Measurements from ENCODE around the gene ZNF487. TPM values are rescaled to one million over a fixed set of nuclear protein-coding genes. Genes with fewer than 3 reads are reported as not detected.
A peak's percentile ranks its signal among the peaks of the same experiment; 100 is the strongest.
"Not testable (repeated sequence)": the region's sequence is repeated elsewhere in the genome, so short reads cannot be mapped to it uniquely, and the experiment has no call there.

Gene ZNF487
- total RNA-seq, 1 donor from 2014 or later: 1.6 TPM

GRCh38 chr10:43430926-43431663, 5.8 kb upstream of the ZNF487 start:
- no peak for DNase-seq
- Mint-ChIP-seq H3K27me3 (no peaks in the 10 kb centered on the region), H3K4me3 (no peak overlapping the region), H3K4me1 (peaks cover 8% of the 10 kb centered on the region), H3K9me3 (no peaks in the 10 kb centered on the region), H3K27ac (no peak overlapping the region), H3K36me3 (ENCODE audit: low read depth) (peaks cover 3% of the 10 kb centered on the region)
- intact Hi-C loops (cut with micrococcal nuclease): no loop called here

- no peaks in the 10 kb centered on the region for H3K9me3 Mint-ChIP-seq
- intact Hi-C loops (cut with micrococcal nuclease): no loop called here
- peaks cover 5% of the 10 kb centered on the region for H3K36me3 Mint-ChIP-seq (ENCODE audit: low read depth)
- no peaks in the 10 kb centered on the region for H3K27me3 Mint-ChIP-seq
- peak overlapping the region; percentile 95 for H3K4me3 Mint-ChIP-seq
- H3K27ac Mint-ChIP-seq: peak overlapping the region; percentile 99
- no peak for DNase-seq
- H3K4me1 Mint-ChIP-seq: peaks cover 13% of the 10 kb centered on the region
These were observed 395 bp downstream of the ZNF487 start for GRCh38 chr10:43437141-43437870.

DNA sequence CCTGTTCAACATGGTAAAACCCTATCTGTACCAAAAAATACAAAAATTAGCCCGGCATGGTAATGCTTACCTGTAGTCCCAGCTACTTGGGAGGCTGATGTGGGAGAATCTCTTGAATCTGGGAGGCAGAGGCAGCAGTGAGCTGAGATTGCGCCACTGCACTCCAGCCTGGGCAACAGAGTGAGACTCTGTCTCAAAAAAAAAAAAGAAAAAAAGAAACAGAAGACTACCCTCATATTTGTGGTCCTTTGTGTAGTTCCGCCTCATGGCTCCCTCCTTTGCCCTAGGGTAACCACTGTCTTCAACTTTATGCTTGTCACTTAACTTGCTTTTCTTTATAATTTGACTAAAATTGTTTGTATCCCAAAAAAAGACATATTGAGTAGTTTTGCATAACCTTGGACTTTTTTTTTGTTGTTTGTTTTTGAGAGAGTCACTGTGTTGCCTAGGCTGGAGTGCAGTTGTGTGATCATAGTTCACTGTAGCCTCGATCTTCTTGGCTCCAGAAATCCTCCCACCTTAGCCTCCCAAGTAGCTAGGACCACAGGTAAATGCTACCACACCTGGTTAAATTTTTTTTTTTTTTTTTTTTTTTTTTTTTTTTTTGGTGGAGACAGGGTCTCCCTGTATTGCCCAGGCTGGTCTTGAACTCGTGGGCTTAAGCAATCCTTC, 3.7 kb downstream of the ZNF487 start:
- H3K36me3 Mint-ChIP-seq (ENCODE audit: low read depth): peaks cover 9% of the 10 kb centered on the region
- DNase-seq: no peak
- H3K27me3 Mint-ChIP-seq: no peaks in the 10 kb centered on the region
- no peak overlapping the region for H3K4me3 Mint-ChIP-seq
- intact Hi-C loops (cut with micrococcal nuclease): no loop called here
- H3K9me3 Mint-ChIP-seq: peaks cover 7% of the 10 kb centered on the region
- no peak overlapping the region for H3K27ac Mint-ChIP-seq
- H3K4me1 Mint-ChIP-seq: peaks cover 19% of the 10 kb centered on the region

- Mint-ChIP-seq H3K27me3 (no peaks in the 10 kb centered on the region), H3K27ac (peak overlapping the region; percentile 45), H3K9me3 (peaks cover 10% of the 10 kb centered on the region), H3K36me3 (ENCODE audit: low read depth) (peaks cover 13% of the 10 kb centered on the region), H3K4me1 (peaks cover 10% of the 10 kb centered on the region), H3K4me3 (no peak overlapping the region)
- peak; percentile 79 for DNase-seq
- intact Hi-C loops (cut with micrococcal nuclease): no loop called here
These were observed 7.4 kb downstream of the ZNF487 start for GRCh38 chr10:43444323-43444722.

DNA sequence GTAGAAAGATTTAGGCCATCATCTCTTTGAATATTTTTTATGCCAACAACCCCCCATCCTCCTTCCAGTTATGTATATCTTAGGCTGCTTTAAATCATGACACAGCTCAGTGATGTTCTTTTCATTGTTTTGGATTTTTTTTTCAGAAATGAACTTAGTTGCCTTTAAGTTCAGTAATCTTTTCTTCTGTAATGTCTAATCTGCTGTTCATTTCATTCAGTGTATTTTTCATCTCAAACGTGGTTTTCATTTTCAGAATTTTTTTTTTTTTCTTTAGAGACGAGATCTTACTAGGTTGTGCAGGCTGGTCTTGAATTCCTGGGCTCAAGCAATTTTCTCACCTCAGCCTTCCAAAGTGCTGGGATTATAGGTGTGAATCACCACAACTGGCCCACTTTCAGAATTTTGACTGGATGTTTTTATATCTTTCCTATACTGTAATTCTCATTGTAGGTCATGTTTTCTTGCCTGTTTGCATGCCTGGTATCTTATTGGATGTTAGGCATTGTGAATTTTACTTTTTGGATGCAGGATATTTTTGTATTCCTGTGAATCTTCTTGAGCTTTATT, 8.1 kb downstream of the ZNF487 start:
- DNase-seq: no peak
- Mint-ChIP-seq H3K27ac (no peak overlapping the region), H3K36me3 (ENCODE audit: low read depth) (peaks cover 13% of the 10 kb centered on the region), H3K27me3 (no peaks in the 10 kb centered on the region), H3K4me1 (peaks cover 8% of the 10 kb centered on the region), H3K4me3 (no peak overlapping the region), H3K9me3 (peaks cover 10% of the 10 kb centered on the region)
- intact Hi-C loops (cut with micrococcal nuclease): no loop called here

GRCh38 chr10:43446219-43447017, 9.5 kb downstream of the ZNF487 start:
- H3K9me3 Mint-ChIP-seq: peaks cover 10% of the 10 kb centered on the region
- H3K4me3 Mint-ChIP-seq; H3K27me3 Mint-ChIP-seq; intact Hi-C loops (cut with micrococcal nuclease); DNase-seq; H3K4me1 Mint-ChIP-seq; H3K27ac Mint-ChIP-seq: not testable (repeated sequence)
- peaks cover 13% of the 10 kb centered on the region for H3K36me3 Mint-ChIP-seq (ENCODE audit: low read depth)

DNA sequence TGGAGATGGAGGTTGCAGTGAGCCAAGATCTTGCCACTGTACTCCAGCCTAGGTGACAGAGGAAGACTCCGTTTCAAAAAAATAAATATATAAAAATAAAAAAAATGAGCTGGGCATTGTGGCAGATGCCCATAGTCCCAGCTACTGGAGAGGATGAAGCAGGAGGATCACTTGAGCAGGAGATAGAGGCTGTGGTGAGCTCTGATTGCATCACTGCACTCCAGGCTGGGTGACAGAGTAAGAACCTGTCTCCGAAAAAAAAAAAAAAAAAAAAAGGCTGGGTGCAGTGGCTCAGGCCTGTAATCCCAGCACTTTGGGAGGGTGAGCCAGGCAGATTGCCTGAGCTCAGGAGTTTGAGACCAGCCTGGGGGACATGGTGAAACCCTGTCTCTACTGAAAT, 11.8 kb downstream of the ZNF487 start:
- intact Hi-C loops (cut with micrococcal nuclease): no loop called here

GRCh38 chr10:43452356-43452914, 15.5 kb downstream of the ZNF487 start:
- Mint-ChIP-seq H3K27ac (peak overlapping the region; percentile 85), H3K4me3 (peak overlapping the region; percentile 47), H3K36me3 (ENCODE audit: low read depth) (peaks cover 8% of the 10 kb centered on the region), H3K9me3 (peaks cover 2% of the 10 kb centered on the region), H3K27me3 (no peaks in the 10 kb centered on the region), H3K4me1 (peaks cover 37% of the 10 kb centered on the region)
- DNase-seq: peak; percentile 62
- intact Hi-C loops (cut with micrococcal nuclease): no loop called here

More for the DNA sequence above, 11.8 kb downstream of the ZNF487 start:
- H3K9me3 Mint-ChIP-seq: peaks cover 10% of the 10 kb centered on the region
- H3K27me3 Mint-ChIP-seq: no peaks in the 10 kb centered on the region
- peaks cover 15% of the 10 kb centered on the region for H3K36me3 Mint-ChIP-seq (ENCODE audit: low read depth)
- H3K4me3 Mint-ChIP-seq: no peak overlapping the region
- H3K4me1 Mint-ChIP-seq: peaks cover 29% of the 10 kb centered on the region
- DNase-seq: no peak
- H3K27ac Mint-ChIP-seq: no peak overlapping the region

- Mint-ChIP-seq H3K4me3 (peak overlapping the region; percentile 47), H3K36me3 (ENCODE audit: low read depth) (peaks cover 6% of the 10 kb centered on the region), H3K9me3 (no peaks in the 10 kb centered on the region), H3K4me1 (peaks cover 40% of the 10 kb centered on the region), H3K27ac (peak overlapping the region; percentile 85), H3K27me3 (no peaks in the 10 kb centered on the region)
- no peak for DNase-seq
- intact Hi-C loops (cut with micrococcal nuclease): no loop called here
These were observed 16.4 kb downstream of the ZNF487 start for GRCh38 chr10:43453266-43453831.

DNA sequence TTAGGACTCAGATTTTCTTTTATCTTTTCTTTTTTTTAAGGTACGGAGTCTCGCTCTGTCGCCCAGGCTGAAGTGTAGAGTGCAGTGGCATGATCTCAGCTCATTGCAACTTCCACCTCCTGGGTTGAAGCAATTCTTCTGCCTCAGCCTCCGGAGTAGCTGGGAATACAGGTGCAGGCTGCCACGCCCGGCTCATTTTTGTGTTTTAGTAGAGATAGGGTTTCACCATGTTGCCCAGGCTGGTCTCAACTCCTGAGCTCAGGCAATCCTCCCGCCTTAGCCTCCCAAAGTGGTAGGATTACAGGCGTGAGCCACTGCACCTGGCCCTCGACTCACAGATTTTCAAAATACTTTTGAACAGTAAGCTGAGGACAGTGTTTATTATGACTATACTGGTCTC, 17.1 kb downstream of the ZNF487 start:
- H3K27me3 Mint-ChIP-seq; H3K9me3 Mint-ChIP-seq; intact Hi-C loops (cut with micrococcal nuclease); H3K36me3 Mint-ChIP-seq (ENCODE audit: low read depth); DNase-seq: not testable (repeated sequence)
- peak overlapping the region; percentile 100 for H3K4me3 Mint-ChIP-seq
- H3K4me1 Mint-ChIP-seq: peaks cover 42% of the 10 kb centered on the region
- peak overlapping the region; percentile 100 for H3K27ac Mint-ChIP-seq

GRCh38 chr10:43456561-43456960, 19.6 kb downstream of the ZNF487 start:
- H3K27me3 Mint-ChIP-seq; H3K36me3 Mint-ChIP-seq (ENCODE audit: low read depth); H3K9me3 Mint-ChIP-seq; DNase-seq; intact Hi-C loops (cut with micrococcal nuclease); H3K27ac Mint-ChIP-seq: not testable (repeated sequence)
- H3K4me1 Mint-ChIP-seq: peaks cover 42% of the 10 kb centered on the region
- peak overlapping the region; percentile 100 for H3K4me3 Mint-ChIP-seq

DNA sequence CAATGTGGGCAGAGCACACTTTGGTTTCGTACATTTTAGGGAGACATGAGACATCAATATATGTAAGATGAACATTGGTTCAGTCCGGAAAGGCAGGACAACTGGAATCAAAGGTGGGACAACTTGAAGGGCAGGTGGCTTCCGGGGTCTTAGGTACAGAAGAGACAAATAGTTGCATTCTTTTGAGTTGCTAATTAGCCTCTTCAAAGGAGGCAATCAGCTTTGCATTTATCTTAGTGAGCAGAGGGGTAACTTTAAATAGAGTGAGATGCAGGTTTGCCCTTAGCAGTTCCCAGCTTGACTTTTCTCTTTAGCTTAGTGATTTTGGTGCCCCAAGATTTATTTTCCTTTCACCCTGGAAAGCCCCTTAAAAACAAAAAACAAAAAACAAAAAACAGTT, 21.3 kb downstream of the ZNF487 start:
- peaks cover 6% of the 10 kb centered on the region for H3K36me3 Mint-ChIP-seq (ENCODE audit: low read depth)
- H3K27ac Mint-ChIP-seq: no peak overlapping the region
- intact Hi-C loops (cut with micrococcal nuclease): no loop called here
- H3K9me3 Mint-ChIP-seq: no peaks in the 10 kb centered on the region
- H3K4me1 Mint-ChIP-seq: peaks cover 29% of the 10 kb centered on the region
- no peaks in the 10 kb centered on the region for H3K27me3 Mint-ChIP-seq
- H3K4me3 Mint-ChIP-seq: no peak overlapping the region
- no peak for DNase-seq

DNA sequence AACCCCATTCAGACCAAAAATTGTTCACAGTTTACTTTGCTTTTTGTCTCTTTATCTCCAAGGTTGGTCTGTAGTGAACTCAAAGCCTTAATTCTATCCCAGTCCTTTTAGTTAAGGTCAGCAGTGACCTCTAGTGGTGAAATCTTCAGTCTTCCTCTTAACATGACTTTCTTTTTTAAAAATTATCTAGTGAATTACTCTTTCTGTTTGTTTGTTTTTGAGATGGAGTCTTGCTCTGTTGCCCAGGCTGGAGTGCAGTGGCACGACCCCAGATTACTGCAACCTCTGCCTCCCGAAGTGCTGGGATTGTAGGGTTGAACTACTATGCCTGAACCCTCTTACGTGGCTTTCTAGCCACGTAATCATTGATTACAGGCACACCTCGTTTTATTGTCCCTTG, 25.0 kb downstream of the ZNF487 start:
- H3K27me3 Mint-ChIP-seq: no peaks in the 10 kb centered on the region
- no peak overlapping the region for H3K4me3 Mint-ChIP-seq
- H3K9me3 Mint-ChIP-seq: no peaks in the 10 kb centered on the region
- H3K4me1 Mint-ChIP-seq: peaks cover 9% of the 10 kb centered on the region
- no peak overlapping the region for H3K27ac Mint-ChIP-seq
- H3K36me3 Mint-ChIP-seq (ENCODE audit: low read depth): no peaks in the 10 kb centered on the region
- intact Hi-C loops (cut with micrococcal nuclease): loop anchor here (2.0 kb wide), 3 partner anchors 113 to 257 kb away; no protein-coding TSS in a partner anchor
- DNase-seq: peak; percentile 87
